ENCODE data around the gene MRPL14.

MRPL14 gene

GRCh38 chr6:44088827-44089590, 38.2 kb downstream of the MRPL14 start:
- no peak for DNase-seq

DNA sequence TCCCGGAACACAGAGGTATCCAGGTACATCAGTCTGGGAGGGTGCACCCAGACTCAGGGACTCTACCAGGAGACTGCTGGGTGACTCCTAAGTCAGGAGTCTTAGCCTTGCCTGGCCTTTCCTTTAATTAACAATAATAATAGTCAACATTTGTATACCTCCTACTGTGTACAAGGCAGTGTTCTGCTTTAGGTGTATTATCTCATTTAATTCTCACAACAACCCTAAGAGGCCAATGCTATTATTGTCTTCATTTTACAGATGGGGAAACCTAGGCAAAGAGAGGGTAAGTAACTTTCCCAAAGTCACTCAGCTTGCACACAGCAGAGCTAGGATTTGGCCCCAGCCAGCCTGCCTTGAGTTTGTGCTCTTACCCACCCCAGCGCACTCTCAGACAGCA, 39.6 kb downstream of the MRPL14 start:
- in situ Hi-C loops (cut with HindIII; ENCODE audit: low pct_ligation_motif_present, low pct_unique_long_range_greater_than_20kb, low sequenced_read_pairs) = no loop called here
- DNase-seq = no peak

More at GRCh38 chr6:44088827-44089590, 38.2 kb downstream of the MRPL14 start:
- in situ Hi-C loops (cut with HindIII; ENCODE audit: low pct_ligation_motif_present, low pct_unique_long_range_greater_than_20kb, low sequenced_read_pairs) = no loop called here

GRCh38 chr6:44086931-44087574, 40.2 kb downstream of the MRPL14 start:
- in situ Hi-C loops (cut with HindIII; ENCODE audit: low pct_ligation_motif_present, low pct_unique_long_range_greater_than_20kb, low sequenced_read_pairs) = no loop called here
- no peak for DNase-seq

GRCh38 chr6:44085219-44085618, 42.0 kb downstream of the MRPL14 start:
- DNase-seq = no peak
- in situ Hi-C loops (cut with HindIII; ENCODE audit: low pct_ligation_motif_present, low pct_unique_long_range_greater_than_20kb, low sequenced_read_pairs) = no loop called here

DNA sequence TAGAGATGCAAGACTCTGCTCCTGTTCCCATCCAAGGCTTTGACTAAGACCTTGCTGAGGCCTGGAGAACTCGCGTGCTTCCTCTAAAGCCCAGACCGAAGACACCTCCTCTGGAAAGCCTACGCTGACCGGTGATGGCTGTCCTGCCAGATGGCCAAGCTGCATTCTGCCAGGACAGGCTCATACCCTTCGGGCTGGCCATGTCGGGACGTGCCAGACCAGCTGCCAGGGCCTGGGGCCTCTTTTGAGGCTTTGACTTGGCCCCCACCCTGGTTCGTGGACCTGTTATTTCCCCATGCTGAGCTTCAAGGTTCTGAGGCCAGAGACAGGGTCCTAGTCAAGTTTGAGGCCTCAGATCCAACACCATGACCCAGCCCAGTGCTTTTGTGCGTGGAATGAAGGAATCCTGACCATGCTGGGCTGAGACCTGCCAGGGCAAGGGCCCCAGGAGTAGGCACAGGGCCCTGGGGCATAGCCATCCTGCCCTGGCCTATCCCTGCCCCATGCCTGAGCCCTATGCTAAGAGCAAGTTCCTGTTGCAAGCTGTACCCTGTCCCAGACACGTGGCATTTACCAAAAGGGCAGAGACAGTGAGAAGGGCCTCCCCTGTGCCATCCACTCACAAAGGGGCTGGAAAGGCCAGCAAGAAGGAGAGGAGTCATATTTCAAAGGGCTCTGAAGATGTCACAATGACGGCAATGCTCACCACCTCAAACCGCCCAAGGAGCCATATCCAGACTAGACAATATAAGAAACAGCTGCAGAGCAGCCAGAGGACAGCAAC, 42.8 kb downstream of the MRPL14 start:
- in situ Hi-C loops (cut with HindIII; ENCODE audit: low pct_ligation_motif_present, low pct_unique_long_range_greater_than_20kb, low sequenced_read_pairs) = no loop called here
- no peak for DNase-seq

GRCh38 chr6:44082872-44083321, 44.4 kb downstream of the MRPL14 start:
- in situ Hi-C loops (cut with HindIII; ENCODE audit: low pct_ligation_motif_present, low pct_unique_long_range_greater_than_20kb, low sequenced_read_pairs) = no loop called here

DNA sequence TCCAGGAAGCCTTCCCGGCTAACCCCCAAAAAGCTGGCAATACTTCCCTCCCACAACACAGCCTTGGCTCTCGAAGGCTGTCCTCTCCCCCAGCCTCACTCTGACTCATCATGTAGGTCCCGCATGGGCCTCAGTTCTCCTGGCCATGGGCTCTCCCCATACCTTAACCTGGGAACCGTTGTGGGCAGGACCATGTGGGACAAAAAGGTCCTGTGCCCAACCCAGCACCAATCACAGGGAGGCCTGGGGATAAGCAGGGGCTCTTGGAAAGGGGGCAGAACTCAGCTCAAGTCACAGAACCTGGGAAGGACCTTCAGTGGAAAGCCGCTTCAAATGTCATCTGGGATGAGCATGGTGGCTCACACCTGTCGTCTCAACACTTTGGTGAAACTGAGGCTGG, 45.5 kb downstream of the MRPL14 start:
- in situ Hi-C loops (cut with HindIII; ENCODE audit: low pct_ligation_motif_present, low pct_unique_long_range_greater_than_20kb, low sequenced_read_pairs) = no loop called here
- no peak for DNase-seq

More at GRCh38 chr6:44082872-44083321, 44.4 kb downstream of the MRPL14 start:
- DNase-seq = no peak

DNA sequence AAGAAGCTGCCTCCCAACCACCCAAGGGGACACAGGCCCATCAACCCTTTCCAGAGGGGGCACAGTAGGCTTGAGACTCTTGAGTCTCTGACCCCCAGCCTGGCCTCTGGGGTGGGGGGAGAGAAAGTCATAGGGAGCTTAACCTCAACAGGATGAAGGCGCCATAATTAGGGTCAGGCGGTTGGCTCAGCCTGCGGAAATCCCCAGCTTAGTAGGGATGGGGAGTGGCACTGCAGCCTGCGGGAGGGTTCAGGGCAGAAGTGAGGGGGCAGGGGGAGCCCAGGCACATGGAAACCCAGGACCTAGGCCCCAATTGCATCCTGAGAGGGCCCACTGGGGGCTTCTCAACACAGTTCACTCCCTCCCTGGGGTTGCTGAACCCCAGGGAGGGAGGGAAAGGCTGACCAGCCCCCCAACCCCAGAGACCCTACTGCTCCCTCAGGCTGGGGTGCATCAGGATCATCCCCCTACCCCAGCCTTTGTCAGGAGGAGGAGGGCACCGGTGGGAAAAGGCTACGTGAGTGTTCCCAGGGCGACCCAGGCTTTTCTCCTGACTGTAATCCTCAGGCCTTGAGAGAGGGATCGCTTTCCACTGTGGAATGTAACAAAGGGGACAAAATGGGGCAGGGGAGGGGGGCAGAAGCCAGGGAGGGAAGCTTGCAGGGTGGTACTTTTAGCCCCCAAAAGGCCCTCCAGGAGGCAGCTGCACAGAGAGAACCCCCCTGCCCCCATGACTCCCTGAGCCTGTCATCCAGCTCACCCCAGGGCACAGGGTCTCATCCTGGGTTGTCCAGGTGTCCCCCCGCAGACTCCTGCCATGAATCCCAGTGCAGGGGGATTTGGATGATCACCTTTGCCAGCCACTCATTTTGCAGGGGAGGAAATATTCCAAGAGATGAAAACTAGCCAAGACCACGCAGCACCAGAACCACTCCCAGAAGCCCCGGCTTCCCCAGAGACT, 46.4 kb downstream of the MRPL14 start:
- in situ Hi-C loops (cut with HindIII; ENCODE audit: low pct_ligation_motif_present, low pct_unique_long_range_greater_than_20kb, low sequenced_read_pairs) = no loop called here
- no peak for DNase-seq

DNA sequence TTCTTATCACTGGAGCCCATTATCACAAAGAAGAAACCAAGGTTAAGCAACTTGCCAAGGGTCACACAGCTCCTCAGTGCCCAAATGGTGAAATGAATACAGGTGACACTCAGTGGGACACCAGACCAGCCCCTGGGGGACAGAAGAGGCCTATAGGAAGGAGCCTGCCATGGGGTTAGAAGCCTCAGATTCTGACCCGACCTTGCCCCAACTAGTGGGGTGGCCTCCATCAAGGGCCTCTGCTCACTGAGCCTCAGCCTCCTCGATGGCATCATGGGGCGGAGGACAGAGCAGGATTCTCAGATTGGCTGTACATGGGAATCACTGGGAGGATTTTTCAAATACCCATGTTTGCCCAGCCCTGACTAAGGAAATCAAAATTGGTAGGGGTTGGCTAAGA, 47.6 kb downstream of the MRPL14 start:
- no peak for DNase-seq
- in situ Hi-C loops (cut with HindIII; ENCODE audit: low pct_ligation_motif_present, low pct_unique_long_range_greater_than_20kb, low sequenced_read_pairs) = no loop called here

GRCh38 chr6:44078827-44079671, 48.2 kb downstream of the MRPL14 start:
- DNase-seq = peak; percentile 62
- in situ Hi-C loops (cut with HindIII; ENCODE audit: low pct_ligation_motif_present, low pct_unique_long_range_greater_than_20kb, low sequenced_read_pairs) = no loop called here

DNA sequence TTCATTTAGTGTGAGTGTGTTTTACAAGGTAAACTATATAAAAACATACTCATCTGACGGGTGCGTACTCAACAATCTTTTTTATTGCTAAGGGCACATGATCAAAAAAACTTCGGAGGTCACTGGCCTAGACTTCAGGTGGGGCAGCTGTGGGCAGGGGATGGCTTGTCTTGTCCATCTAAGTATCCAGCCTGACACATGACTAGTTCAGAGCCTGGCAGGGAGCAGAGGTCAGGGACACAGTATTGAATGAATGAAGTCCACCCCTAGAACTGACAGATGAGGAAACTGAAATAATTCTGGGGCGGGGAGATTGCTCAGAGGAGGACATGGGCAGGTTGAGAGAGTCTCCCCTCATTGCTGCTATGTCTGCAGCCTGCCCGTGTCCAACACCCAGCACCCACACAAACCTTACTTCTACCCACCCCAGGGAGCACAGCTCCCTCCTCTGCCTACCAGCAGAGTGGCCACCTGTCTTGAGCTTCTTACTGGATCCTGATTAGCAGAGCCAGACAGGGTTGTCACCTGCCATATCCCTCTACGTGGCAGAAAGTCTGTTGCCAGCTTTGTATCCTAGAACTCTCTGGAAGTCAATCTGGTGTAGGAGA, 48.9 kb downstream of the MRPL14 start:
- in situ Hi-C loops (cut with HindIII; ENCODE audit: low pct_ligation_motif_present, low pct_unique_long_range_greater_than_20kb, low sequenced_read_pairs) = no loop called here
- DNase-seq = no peak

DNA sequence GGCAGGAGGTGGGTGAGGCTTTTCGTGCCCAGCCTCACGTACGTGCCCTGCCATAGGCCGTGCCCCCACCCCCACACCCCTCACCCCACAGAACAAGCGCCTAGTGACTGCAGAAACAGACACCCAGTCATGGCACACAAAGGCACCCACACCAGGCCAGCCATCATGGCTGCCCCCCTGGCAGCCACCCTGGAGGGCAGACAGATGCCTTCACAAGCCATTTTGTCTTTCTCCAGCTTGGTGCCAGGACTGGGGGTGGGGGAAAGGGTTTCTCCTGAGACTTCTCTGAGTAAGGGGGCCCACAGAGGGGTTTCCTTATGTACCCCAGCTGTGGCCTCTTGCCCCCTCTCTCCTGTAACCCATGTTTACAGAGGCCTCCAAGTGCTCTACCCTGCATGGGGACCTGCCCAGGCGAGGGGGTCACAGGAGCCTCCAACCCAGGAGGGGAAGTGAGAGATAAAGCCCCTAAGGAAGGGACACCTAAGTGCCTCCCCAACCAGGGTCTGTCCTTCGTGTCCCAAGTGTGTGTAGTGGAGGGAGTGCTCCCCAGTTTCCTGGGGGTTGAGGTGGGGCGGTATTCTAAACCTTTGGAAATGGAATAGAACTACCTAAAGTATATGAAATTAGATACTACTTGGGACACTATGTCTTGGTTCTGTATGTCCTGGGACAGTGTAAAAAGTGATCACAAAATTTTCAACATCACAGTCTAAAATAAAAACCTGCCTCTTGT, 49.9 kb downstream of the MRPL14 start:
- DNase-seq = no peak
- in situ Hi-C loops (cut with HindIII; ENCODE audit: low pct_ligation_motif_present, low pct_unique_long_range_greater_than_20kb, low sequenced_read_pairs) = no loop called here

- no peak for DNase-seq
- in situ Hi-C loops (cut with HindIII; ENCODE audit: low pct_ligation_motif_present, low pct_unique_long_range_greater_than_20kb, low sequenced_read_pairs) = no loop called here
These were observed 50.7 kb downstream of the MRPL14 start for GRCh38 chr6:44076356-44077213.

- in situ Hi-C loops (cut with HindIII; ENCODE audit: low pct_ligation_motif_present, low pct_unique_long_range_greater_than_20kb, low sequenced_read_pairs) = no loop called here
- no peak for DNase-seq
These were observed 51.5 kb downstream of the MRPL14 start for GRCh38 chr6:44075647-44076355.

Measured in ACHN (cell line).